UCSD-AML1 (cell line): ENCODE results near the gene HEATR9.
"Not testable (repeated sequence)": the region's sequence is repeated elsewhere in the genome, so short reads cannot be mapped to it uniquely, and the experiment has no call there.

Experiments
- DNase-seq: peaks from one replicate; lab custom pipeline; 2025; ENCODE audit not compliant: unreplicated experiment; lab: John Stamatoyannopoulos, UW

HEATR9 gene

GRCh38 chr17:35868737-35869136 is at the start of gene HEATR9:
Gene HEATR9, minus strand, starts transcription at chr17:35868891. Its CDS starts 149 bp downstream, at chr17:35868742.
- no peak for DNase-seq

GRCh38 chr17:35917519-35918213 is 49.0 kb upstream of the HEATR9 start:
- no peak for DNase-seq

- no peak for DNase-seq
Measured at GRCh38 chr17:35915153-35915964, 46.7 kb upstream of the HEATR9 start.

GRCh38 chr17:35914354-35914753 is 45.7 kb upstream of the HEATR9 start:
- no peak for DNase-seq

- DNase-seq = no peak
Measured at GRCh38 chr17:35913609-35914008, 44.9 kb upstream of the HEATR9 start.

- DNase-seq = no peak
Measured at GRCh38 chr17:35912942-35913341, 44.3 kb upstream of the HEATR9 start.

- no peak for DNase-seq
Measured at GRCh38 chr17:35912339-35912912, 43.7 kb upstream of the HEATR9 start.

- no peak for DNase-seq
Measured at GRCh38 chr17:35909408-35909807, 40.7 kb upstream of the HEATR9 start.

GRCh38 chr17:35907691-35908090 is 39.0 kb upstream of the HEATR9 start:
- no peak for DNase-seq

- DNase-seq = no peak
Measured at GRCh38 chr17:35906926-35907637, 38.4 kb upstream of the HEATR9 start.

GRCh38 chr17:35906191-35906925 is 37.7 kb upstream of the HEATR9 start:
- no peak for DNase-seq

GRCh38 chr17:35903451-35903850 is 34.8 kb upstream of the HEATR9 start:
- DNase-seq = no peak

- no peak for DNase-seq
Measured at GRCh38 chr17:35901631-35902175, 33.0 kb upstream of the HEATR9 start.

- no peak for DNase-seq
Measured at GRCh38 chr17:35900708-35901480, 32.2 kb upstream of the HEATR9 start.

GRCh38 chr17:35900280-35900679 is 31.6 kb upstream of the HEATR9 start:
- no peak for DNase-seq

- DNase-seq = no peak
Measured at GRCh38 chr17:35898283-35899070, 29.8 kb upstream of the HEATR9 start.

GRCh38 chr17:35897772-35898171 is 29.1 kb upstream of the HEATR9 start:
- DNase-seq = not testable (repeated sequence)

- peak; percentile 64 for DNase-seq
Measured at GRCh38 chr17:35895636-35896587, 27.2 kb upstream of the HEATR9 start.
